Stimulated activated naive CD4-positive, alpha-beta T cell treated with Interleukin-2 at 50 U/mL for 16 hours (primary cell): ENCODE data around the gene CEBPZOS.
A peak's percentile ranks its signal among the peaks of the same experiment; 100 is the strongest.
"Not testable (repeated sequence)": the region's sequence is repeated elsewhere in the genome, so short reads cannot be mapped to it uniquely, and the experiment has no call there.

Source experiments
- DNase-seq: peaks from one replicate; lab custom pipeline; 2025; lab: John Stamatoyannopoulos, UW

Gene CEBPZOS

GRCh38 chr2:37191253-37191652, 5.0 kb upstream of the CEBPZOS start:
- no peak for DNase-seq

GRCh38 chr2:37191747-37192146, 4.5 kb upstream of the CEBPZOS start:
- no peak for DNase-seq

GRCh38 chr2:37192551-37192950, 3.7 kb upstream of the CEBPZOS start:
- no peak for DNase-seq

- DNase-seq = not testable (repeated sequence)
These were observed 405 bp upstream of the CEBPZOS start for GRCh38 chr2:37195862-37196319.

- no peak for DNase-seq
These were observed 2.4 kb downstream of the CEBPZOS start for GRCh38 chr2:37198681-37199065.

- DNase-seq = no peak
These were observed 4.9 kb downstream of the CEBPZOS start for GRCh38 chr2:37201208-37201607.

GRCh38 chr2:37201766-37202165, 5.5 kb downstream of the CEBPZOS start:
- peak; percentile 7 for DNase-seq

- DNase-seq = no peak
These were observed 7.4 kb downstream of the CEBPZOS start for GRCh38 chr2:37203708-37204107.

GRCh38 chr2:37205071-37205661, 8.9 kb downstream of the CEBPZOS start:
- DNase-seq = not testable (repeated sequence)

- no peak for DNase-seq
These were observed 9.5 kb downstream of the CEBPZOS start for GRCh38 chr2:37205689-37206341.

GRCh38 chr2:37206760-37207159, 10.5 kb downstream of the CEBPZOS start:
- not testable (repeated sequence) for DNase-seq

GRCh38 chr2:37211212-37211611, 14.9 kb downstream of the CEBPZOS start:
- no peak for DNase-seq

GRCh38 chr2:37211939-37212338, 15.6 kb downstream of the CEBPZOS start:
- no peak for DNase-seq

- no peak for DNase-seq
These were observed 19.0 kb downstream of the CEBPZOS start for GRCh38 chr2:37215250-37215649.

GRCh38 chr2:37219046-37219445, 22.8 kb downstream of the CEBPZOS start:
- no peak for DNase-seq

- no peak for DNase-seq
These were observed 26.8 kb downstream of the CEBPZOS start for GRCh38 chr2:37223131-37223530.

GRCh38 chr2:37224063-37224462, 27.8 kb downstream of the CEBPZOS start:
- DNase-seq = no peak

- DNase-seq = not testable (repeated sequence)
These were observed 28.8 kb downstream of the CEBPZOS start for GRCh38 chr2:37225129-37225528.

GRCh38 chr2:37226863-37227262, 30.6 kb downstream of the CEBPZOS start:
- DNase-seq = no peak

GRCh38 chr2:37228788-37229187, 32.5 kb downstream of the CEBPZOS start:
- DNase-seq = no peak

GRCh38 chr2:37230581-37230980, 34.3 kb downstream of the CEBPZOS start:
- DNase-seq = no peak

- DNase-seq = peak; percentile 92
These were observed 35.2 kb downstream of the CEBPZOS start, which contains the start of the genes CEBPZ and NDUFAF7 for GRCh38 chr2:37231241-37232130. Gene CEBPZ (minus strand): TSS chr2:37231596. CDS start chr2:37231567, 29 bp downstream. Gene NDUFAF7 (plus strand): TSS chr2:37231658. CDS start chr2:37231706, 48 bp downstream.
